ENCODE measurements around the gene SH2D4B. TPM values are rescaled to one million over a fixed set of nuclear protein-coding genes. Genes with fewer than 3 reads are reported as not detected.

Gene SH2D4B
- total RNA-seq, 1 experiment from 2014 or later: not detected

GRCh38 chr10:80520661-80521470 is 16.8 kb upstream of the SH2D4B start:
- POLR2A ChIA-PET (ENCODE audit: unreplicated experiment): no interaction called here
- Histone ChIP-seq H3K9ac (ENCODE audit: low read length) (no peak overlapping the region), H3K4me1 (ENCODE audit: insufficient read depth, low read length) (no peaks in the 10 kb centered on the region), H3K27me3 (ENCODE audit: low read length) (no peaks in the 10 kb centered on the region), H3K9me2 (replicated peaks; ENCODE audit: low read length) (no peaks in the 10 kb centered on the region), H3K27ac (ENCODE audit: low read length) (no peak overlapping the region), H3K4me2 (ENCODE audit: low read length) (no peak overlapping the region), H3K79me2 (ENCODE audit: low read length) (no peaks in the 10 kb centered on the region), H3K9me3 (ENCODE audit: low read length) (no peaks in the 10 kb centered on the region), H4K20me1 (ENCODE audit: low read length) (no peaks in the 10 kb centered on the region), H3K36me3 (ENCODE audit: low read depth, low read length) (no peaks in the 10 kb centered on the region), H3F3A (ENCODE audit: low read length, unreplicated experiment) (no peaks in the 10 kb centered on the region), H3K4me3 (ENCODE audit: low read length) (no peak overlapping the region), H2AFZ (ENCODE audit: low read length) (no peak overlapping the region)
- ATAC-seq (no peak), DNase-seq (no peak)
- BruUV-seq (replicated peaks): no TSS peak
- intact Hi-C loops (cut with micrococcal nuclease): no loop called here
- CTCF ChIA-PET: no interaction called here
- TF ChIP-seq, protein P1, sequence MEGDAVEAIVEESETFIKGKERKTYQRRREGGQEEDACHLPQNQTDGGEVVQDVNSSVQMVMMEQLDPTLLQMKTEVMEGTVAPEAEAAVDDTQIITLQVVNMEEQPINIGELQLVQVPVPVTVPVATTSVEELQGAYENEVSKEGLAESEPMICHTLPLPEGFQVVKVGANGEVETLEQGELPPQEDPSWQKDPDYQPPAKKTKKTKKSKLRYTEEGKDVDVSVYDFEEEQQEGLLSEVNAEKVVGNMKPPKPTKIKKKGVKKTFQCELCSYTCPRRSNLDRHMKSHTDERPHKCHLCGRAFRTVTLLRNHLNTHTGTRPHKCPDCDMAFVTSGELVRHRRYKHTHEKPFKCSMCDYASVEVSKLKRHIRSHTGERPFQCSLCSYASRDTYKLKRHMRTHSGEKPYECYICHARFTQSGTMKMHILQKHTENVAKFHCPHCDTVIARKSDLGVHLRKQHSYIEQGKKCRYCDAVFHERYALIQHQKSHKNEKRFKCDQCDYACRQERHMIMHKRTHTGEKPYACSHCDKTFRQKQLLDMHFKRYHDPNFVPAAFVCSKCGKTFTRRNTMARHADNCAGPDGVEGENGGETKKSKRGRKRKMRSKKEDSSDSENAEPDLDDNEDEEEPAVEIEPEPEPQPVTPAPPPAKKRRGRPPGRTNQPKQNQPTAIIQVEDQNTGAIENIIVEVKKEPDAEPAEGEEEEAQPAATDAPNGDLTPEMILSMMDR (conservative IDR thresholded peaks at IDR 0.05; ENCODE audit: low read depth, low read length): no peak
- TF ChIP-seq EZH2 (IDR thresholded peaks at IDR 0.05; ENCODE audit: low read length, unreplicated experiment) (no peak), EZH2phosphoT487 (IDR thresholded peaks at IDR 0.05; ENCODE audit: borderline replicate concordance, low read length) (no peak)

- H3K9ac ChIP-seq (ENCODE audit: low read length): no peak overlapping the region
- no peak overlapping the region for H2AFZ ChIP-seq (ENCODE audit: low read length)
- DNase-seq: no peak
- ChIA-PET POLR2A (ENCODE audit: unreplicated experiment) (no interaction called here), CTCF (no interaction called here)
- H3K4me1 ChIP-seq (ENCODE audit: insufficient read depth, low read length): no peaks in the 10 kb centered on the region
- no peaks in the 10 kb centered on the region for H3F3A ChIP-seq (ENCODE audit: low read length, unreplicated experiment)
- BruUV-seq (replicated peaks): no TSS peak
- no peaks in the 10 kb centered on the region for H3K36me3 ChIP-seq (ENCODE audit: low read depth, low read length)
- H3K9me3 ChIP-seq (ENCODE audit: low read length): no peaks in the 10 kb centered on the region
- no peak for ATAC-seq
- intact Hi-C loops (cut with micrococcal nuclease): no loop called here
- no peaks in the 10 kb centered on the region for H3K27me3 ChIP-seq (ENCODE audit: low read length)
- H4K20me1 ChIP-seq (ENCODE audit: low read length): no peaks in the 10 kb centered on the region
- no peak overlapping the region for H3K4me3 ChIP-seq (ENCODE audit: low read length)
- H3K4me2 ChIP-seq (ENCODE audit: low read length): no peak overlapping the region
- H3K27ac ChIP-seq (ENCODE audit: low read length): no peak overlapping the region
- no peaks in the 10 kb centered on the region for H3K79me2 ChIP-seq (ENCODE audit: low read length)
- TF ChIP-seq EZH2phosphoT487 (IDR thresholded peaks at IDR 0.05; ENCODE audit: borderline replicate concordance, low read length) (no peak), EZH2 (IDR thresholded peaks at IDR 0.05; ENCODE audit: low read length, unreplicated experiment) (no peak)
- TF ChIP-seq, protein P1 (conservative IDR thresholded peaks at IDR 0.05; ENCODE audit: low read depth, low read length): no peak
- no peaks in the 10 kb centered on the region for H3K9me2 ChIP-seq (replicated peaks; ENCODE audit: low read length)
Observed at GRCh38 chr10:80522756-80523363, 14.8 kb upstream of the SH2D4B start.

- no peak for TF ChIP-seq EZH2phosphoT487 (IDR thresholded peaks at IDR 0.05; ENCODE audit: borderline replicate concordance, low read length)
- no peak for TF ChIP-seq EZH2 (IDR thresholded peaks at IDR 0.05; ENCODE audit: low read length, unreplicated experiment)
- TF ChIP-seq, protein P1 (conservative IDR thresholded peaks at IDR 0.05; ENCODE audit: low read depth, low read length): no peak
- no peak overlapping the region for H3K27ac ChIP-seq (ENCODE audit: low read length)
- H3K4me2 ChIP-seq (ENCODE audit: low read length): no peak overlapping the region
- H3K9ac ChIP-seq (ENCODE audit: low read length): no peak overlapping the region
- DNase-seq (no peak), ATAC-seq (no peak)
- H3K4me3 ChIP-seq (ENCODE audit: low read length): no peak overlapping the region
- no peaks in the 10 kb centered on the region for H3K9me2 ChIP-seq (replicated peaks; ENCODE audit: low read length)
- H3K79me2 ChIP-seq (ENCODE audit: low read length): no peaks in the 10 kb centered on the region
- H3K9me3 ChIP-seq (ENCODE audit: low read length): no peaks in the 10 kb centered on the region
- no TSS peak for BruUV-seq (replicated peaks)
- intact Hi-C loops (cut with micrococcal nuclease): no loop called here
- no peak overlapping the region for H2AFZ ChIP-seq (ENCODE audit: low read length)
- POLR2A ChIA-PET (ENCODE audit: unreplicated experiment): no interaction called here
- H3K4me1 ChIP-seq (ENCODE audit: insufficient read depth, low read length): no peaks in the 10 kb centered on the region
- CTCF ChIA-PET: no interaction called here
- no peaks in the 10 kb centered on the region for H4K20me1 ChIP-seq (ENCODE audit: low read length)
- H3F3A ChIP-seq (ENCODE audit: low read length, unreplicated experiment): no peaks in the 10 kb centered on the region
- no peaks in the 10 kb centered on the region for H3K36me3 ChIP-seq (ENCODE audit: low read depth, low read length)
- H3K27me3 ChIP-seq (ENCODE audit: low read length): no peaks in the 10 kb centered on the region
Observed at GRCh38 chr10:80523773-80524172, 13.9 kb upstream of the SH2D4B start.

All from PC-3 (cell line).